ENCODE results near the gene MAN2A2.

Gene MAN2A2

DNA sequence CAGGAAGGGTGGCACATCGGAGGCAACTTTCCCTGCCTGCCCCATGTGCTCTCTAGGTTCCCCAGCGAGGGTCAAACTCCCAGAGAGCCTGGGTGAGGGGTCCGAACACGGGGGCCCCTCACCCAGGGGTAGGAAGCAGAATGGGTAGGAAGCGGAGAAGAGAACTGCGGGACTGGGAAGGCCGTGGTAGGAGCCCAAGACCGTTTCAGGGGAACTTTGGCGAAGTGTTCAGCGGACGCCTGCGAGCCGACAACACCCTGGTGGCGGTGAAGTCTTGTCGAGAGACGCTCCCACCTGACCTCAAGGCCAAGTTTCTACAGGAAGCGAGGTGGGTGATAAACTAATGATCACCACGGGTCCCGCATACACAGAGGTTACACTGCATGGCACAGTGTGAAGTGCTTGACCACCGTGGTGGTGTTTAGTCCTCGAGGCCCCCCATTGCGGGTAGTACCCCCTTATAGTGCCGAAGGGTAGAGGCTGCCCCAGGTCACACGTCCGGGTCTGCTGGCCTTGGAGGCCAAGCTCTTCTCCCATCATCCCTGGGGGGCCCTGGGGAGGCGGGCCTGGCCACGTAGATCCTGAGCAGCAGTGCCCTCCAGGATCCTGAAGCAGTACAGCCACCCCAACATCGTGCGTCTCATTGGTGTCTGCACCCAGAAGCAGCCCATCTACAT, 10.5 kb upstream of the MAN2A2 start:
- ATAC-seq: no peak
- no peak for TF ChIP-seq ZNF8 (CRISPR knock-in tag; IDR thresholded peaks at IDR 0.05)
- TF ChIP-seq OSR1 (CRISPR knock-in tag; IDR thresholded peaks at IDR 0.05): no peak
- no peak for TF ChIP-seq TCF4 (CRISPR knock-in tag; IDR thresholded peaks at IDR 0.05; ENCODE audit: borderline replicate concordance)
- no peak for TF ChIP-seq BACH2 (CRISPR knock-in tag; IDR thresholded peaks at IDR 0.05; ENCODE audit: borderline replicate concordance)
- TF ChIP-seq ZNF565 (CRISPR knock-in tag; conservative IDR thresholded peaks at IDR 0.05; ENCODE audit: low read depth): no peak
- TF ChIP-seq ARNTL (CRISPR knock-in tag; IDR thresholded peaks at IDR 0.05; ENCODE audit: borderline replicate concordance, low read depth): no peak
- TF ChIP-seq, protein P1, sequence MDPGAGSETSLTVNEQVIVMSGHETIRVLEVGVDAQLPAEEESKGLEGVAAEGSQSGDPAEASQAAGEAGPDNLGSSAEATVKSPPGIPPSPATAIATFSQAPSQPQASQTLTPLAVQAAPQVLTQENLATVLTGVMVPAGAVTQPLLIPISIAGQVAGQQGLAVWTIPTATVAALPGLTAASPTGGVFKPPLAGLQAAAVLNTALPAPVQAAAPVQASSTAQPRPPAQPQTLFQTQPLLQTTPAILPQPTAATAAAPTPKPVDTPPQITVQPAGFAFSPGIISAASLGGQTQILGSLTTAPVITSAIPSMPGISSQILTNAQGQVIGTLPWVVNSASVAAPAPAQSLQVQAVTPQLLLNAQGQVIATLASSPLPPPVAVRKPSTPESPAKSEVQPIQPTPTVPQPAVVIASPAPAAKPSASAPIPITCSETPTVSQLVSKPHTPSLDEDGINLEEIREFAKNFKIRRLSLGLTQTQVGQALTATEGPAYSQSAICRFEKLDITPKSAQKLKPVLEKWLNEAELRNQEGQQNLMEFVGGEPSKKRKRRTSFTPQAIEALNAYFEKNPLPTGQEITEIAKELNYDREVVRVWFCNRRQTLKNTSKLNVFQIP (CRISPR knock-in tag; IDR thresholded peaks at IDR 0.05; ENCODE audit: borderline replicate concordance, low read depth): no peak
- TF ChIP-seq ZNF70 (CRISPR knock-in tag; IDR thresholded peaks at IDR 0.05): no peak
- no peak for TF ChIP-seq PPARA (CRISPR knock-in tag; IDR thresholded peaks at IDR 0.05; ENCODE audit: borderline replicate concordance)
- no peak for TF ChIP-seq ESRRG (CRISPR knock-in tag; IDR thresholded peaks at IDR 0.05)
- no peak for TF ChIP-seq ISL1 (CRISPR knock-in tag; IDR thresholded peaks at IDR 0.05)
- no peak for TF ChIP-seq GLIS3 (CRISPR knock-in tag; IDR thresholded peaks at IDR 0.05)
- no peak for TF ChIP-seq SNAI2 (CRISPR knock-in tag; IDR thresholded peaks at IDR 0.05)
- TF ChIP-seq ZFP30 (CRISPR knock-in tag; IDR thresholded peaks at IDR 0.05): no peak
- TF ChIP-seq, protein P2, sequence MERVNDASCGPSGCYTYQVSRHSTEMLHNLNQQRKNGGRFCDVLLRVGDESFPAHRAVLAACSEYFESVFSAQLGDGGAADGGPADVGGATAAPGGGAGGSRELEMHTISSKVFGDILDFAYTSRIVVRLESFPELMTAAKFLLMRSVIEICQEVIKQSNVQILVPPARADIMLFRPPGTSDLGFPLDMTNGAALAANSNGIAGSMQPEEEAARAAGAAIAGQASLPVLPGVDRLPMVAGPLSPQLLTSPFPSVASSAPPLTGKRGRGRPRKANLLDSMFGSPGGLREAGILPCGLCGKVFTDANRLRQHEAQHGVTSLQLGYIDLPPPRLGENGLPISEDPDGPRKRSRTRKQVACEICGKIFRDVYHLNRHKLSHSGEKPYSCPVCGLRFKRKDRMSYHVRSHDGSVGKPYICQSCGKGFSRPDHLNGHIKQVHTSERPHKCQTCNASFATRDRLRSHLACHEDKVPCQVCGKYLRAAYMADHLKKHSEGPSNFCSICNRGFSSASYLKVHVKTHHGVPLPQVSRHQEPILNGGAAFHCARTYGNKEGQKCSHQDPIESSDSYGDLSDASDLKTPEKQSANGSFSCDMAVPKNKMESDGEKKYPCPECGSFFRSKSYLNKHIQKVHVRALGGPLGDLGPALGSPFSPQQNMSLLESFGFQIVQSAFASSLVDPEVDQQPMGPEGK (CRISPR knock-in tag; IDR thresholded peaks at IDR 0.05; ENCODE audit: borderline replicate concordance): no peak
- TF ChIP-seq ZFP3 (CRISPR knock-in tag; IDR thresholded peaks at IDR 0.05): no peak

DNA sequence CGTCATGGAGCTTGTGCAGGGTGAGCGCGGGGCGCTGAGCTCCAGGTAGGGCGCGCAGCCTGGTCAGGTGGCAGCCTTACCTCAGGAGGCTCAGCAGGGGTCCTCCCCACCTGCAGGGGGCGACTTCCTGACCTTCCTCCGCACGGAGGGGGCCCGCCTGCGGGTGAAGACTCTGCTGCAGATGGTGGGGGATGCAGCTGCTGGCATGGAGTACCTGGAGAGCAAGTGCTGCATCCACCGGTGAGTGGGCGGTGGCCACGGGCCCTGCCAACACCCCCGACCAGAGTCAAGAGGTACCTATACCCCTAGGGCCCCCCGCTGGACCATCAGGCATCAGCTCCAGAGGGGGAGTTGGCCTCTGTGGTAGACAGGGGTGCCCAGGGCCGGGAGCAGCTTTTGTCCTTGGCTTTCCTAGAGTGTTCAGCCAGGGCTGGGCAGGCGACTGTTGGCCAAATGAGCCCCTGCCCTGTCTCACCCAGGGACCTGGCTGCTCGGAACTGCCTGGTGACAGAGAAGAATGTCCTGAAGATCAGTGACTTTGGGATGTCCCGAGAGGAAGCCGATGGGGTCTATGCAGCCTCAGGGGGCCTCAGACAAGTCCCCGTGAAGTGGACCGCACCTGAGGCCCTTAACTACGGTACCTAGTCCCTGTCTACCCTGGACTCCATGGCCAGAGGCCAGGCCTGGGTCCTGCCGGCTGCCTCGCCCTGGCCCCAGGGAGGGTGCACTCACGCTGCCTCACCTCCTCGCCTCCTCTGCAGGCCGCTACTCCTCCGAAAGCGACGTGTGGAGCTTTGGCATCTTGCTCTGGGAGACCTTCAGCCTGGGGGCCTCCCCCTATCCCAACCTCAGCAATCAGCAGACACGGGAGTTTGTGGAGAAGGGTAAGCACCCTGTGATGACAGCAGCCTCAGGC, 9.7 kb upstream of the MAN2A2 start:
- no peak for ATAC-seq
- TF ChIP-seq ZNF565 (CRISPR knock-in tag; conservative IDR thresholded peaks at IDR 0.05; ENCODE audit: low read depth) (no peak), BACH2 (CRISPR knock-in tag; IDR thresholded peaks at IDR 0.05; ENCODE audit: borderline replicate concordance) (no peak), RARB (CRISPR knock-in tag; IDR thresholded peaks at IDR 0.05) (no peak), ZNF70 (CRISPR knock-in tag; IDR thresholded peaks at IDR 0.05) (no peak), TOX (CRISPR knock-in tag; IDR thresholded peaks at IDR 0.05; ENCODE audit: borderline replicate concordance) (no peak), GLIS3 (CRISPR knock-in tag; IDR thresholded peaks at IDR 0.05) (no peak), OSR1 (CRISPR knock-in tag; IDR thresholded peaks at IDR 0.05) (no peak), PPARA (CRISPR knock-in tag; IDR thresholded peaks at IDR 0.05; ENCODE audit: borderline replicate concordance) (no peak), TCF4 (CRISPR knock-in tag; IDR thresholded peaks at IDR 0.05; ENCODE audit: borderline replicate concordance) (no peak)
- TF ChIP-seq, protein P2 (CRISPR knock-in tag; IDR thresholded peaks at IDR 0.05; ENCODE audit: borderline replicate concordance): no peak
- TF ChIP-seq, protein P3, sequence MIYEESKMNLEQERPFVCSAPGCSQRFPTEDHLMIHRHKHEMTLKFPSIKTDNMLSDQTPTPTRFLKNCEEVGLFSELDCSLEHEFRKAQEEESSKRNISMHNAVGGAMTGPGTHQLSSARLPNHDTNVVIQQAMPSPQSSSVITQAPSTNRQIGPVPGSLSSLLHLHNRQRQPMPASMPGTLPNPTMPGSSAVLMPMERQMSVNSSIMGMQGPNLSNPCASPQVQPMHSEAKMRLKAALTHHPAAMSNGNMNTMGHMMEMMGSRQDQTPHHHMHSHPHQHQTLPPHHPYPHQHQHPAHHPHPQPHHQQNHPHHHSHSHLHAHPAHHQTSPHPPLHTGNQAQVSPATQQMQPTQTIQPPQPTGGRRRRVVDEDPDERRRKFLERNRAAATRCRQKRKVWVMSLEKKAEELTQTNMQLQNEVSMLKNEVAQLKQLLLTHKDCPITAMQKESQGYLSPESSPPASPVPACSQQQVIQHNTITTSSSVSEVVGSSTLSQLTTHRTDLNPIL (CRISPR knock-in tag; IDR thresholded peaks at IDR 0.05; ENCODE audit: low read depth): no peak
- TF ChIP-seq, protein P1 (CRISPR knock-in tag; IDR thresholded peaks at IDR 0.05; ENCODE audit: borderline replicate concordance, low read depth): no peak
- TF ChIP-seq, protein P4, sequence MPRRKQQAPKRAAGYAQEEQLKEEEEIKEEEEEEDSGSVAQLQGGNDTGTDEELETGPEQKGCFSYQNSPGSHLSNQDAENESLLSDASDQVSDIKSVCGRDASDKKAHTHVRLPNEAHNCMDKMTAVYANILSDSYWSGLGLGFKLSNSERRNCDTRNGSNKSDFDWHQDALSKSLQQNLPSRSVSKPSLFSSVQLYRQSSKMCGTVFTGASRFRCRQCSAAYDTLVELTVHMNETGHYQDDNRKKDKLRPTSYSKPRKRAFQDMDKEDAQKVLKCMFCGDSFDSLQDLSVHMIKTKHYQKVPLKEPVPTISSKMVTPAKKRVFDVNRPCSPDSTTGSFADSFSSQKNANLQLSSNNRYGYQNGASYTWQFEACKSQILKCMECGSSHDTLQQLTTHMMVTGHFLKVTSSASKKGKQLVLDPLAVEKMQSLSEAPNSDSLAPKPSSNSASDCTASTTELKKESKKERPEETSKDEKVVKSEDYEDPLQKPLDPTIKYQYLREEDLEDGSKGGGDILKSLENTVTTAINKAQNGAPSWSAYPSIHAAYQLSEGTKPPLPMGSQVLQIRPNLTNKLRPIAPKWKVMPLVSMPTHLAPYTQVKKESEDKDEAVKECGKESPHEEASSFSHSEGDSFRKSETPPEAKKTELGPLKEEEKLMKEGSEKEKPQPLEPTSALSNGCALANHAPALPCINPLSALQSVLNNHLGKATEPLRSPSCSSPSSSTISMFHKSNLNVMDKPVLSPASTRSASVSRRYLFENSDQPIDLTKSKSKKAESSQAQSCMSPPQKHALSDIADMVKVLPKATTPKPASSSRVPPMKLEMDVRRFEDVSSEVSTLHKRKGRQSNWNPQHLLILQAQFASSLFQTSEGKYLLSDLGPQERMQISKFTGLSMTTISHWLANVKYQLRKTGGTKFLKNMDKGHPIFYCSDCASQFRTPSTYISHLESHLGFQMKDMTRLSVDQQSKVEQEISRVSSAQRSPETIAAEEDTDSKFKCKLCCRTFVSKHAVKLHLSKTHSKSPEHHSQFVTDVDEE (CRISPR knock-in tag; IDR thresholded peaks at IDR 0.05): no peak
- TF ChIP-seq, protein P5, sequence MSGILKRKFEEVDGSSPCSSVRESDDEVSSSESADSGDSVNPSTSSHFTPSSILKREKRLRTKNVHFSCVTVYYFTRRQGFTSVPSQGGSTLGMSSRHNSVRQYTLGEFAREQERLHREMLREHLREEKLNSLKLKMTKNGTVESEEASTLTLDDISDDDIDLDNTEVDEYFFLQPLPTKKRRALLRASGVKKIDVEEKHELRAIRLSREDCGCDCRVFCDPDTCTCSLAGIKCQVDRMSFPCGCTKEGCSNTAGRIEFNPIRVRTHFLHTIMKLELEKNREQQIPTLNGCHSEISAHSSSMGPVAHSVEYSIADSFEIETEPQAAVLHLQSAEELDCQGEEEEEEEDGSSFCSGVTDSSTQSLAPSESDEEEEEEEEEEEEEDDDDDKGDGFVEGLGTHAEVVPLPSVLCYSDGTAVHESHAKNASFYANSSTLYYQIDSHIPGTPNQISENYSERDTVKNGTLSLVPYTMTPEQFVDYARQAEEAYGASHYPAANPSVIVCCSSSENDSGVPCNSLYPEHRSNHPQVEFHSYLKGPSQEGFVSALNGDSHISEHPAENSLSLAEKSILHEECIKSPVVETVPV (CRISPR knock-in tag; IDR thresholded peaks at IDR 0.05): no peak

Data from SK-N-SH treated with all-trans-retinoic acid at 6 μM for 48 hours (cell line).